HG02642 (cell line): ENCODE data around the gene SHISA9.

Experiments used
- ATAC-seq: cut with Tn5 transposase; IDR thresholded peaks from one replicate; pipeline ENCODE4 v1.9.1; 2021; ENCODE audit warnings: mild to moderate bottlenecking; ENCODE audit not compliant: unreplicated experiment, poor library complexity

Gene SHISA9

GRCh38 chr16:13062219-13062618, 160.8 kb downstream of the SHISA9 start:
- ATAC-seq, result no peak

- no peak for ATAC-seq
These were observed 162.1 kb downstream of the SHISA9 start for GRCh38 chr16:13063457-13063856.

- ATAC-seq, result no peak
These were observed 163.4 kb downstream of the SHISA9 start for GRCh38 chr16:13064821-13065220.

- no peak for ATAC-seq
These were observed 166.2 kb downstream of the SHISA9 start for GRCh38 chr16:13067648-13068047.

- ATAC-seq, result no peak
These were observed 167.7 kb downstream of the SHISA9 start for GRCh38 chr16:13068912-13069583.

- ATAC-seq, result no peak
These were observed 168.9 kb downstream of the SHISA9 start for GRCh38 chr16:13070268-13070667.

- no peak for ATAC-seq
These were observed 175.5 kb downstream of the SHISA9 start for GRCh38 chr16:13076878-13077277.

- no peak for ATAC-seq
These were observed 176.4 kb downstream of the SHISA9 start for GRCh38 chr16:13077816-13078215.

GRCh38 chr16:13080531-13080930, 179.1 kb downstream of the SHISA9 start:
- no peak for ATAC-seq

- no peak for ATAC-seq
These were observed 180.5 kb downstream of the SHISA9 start for GRCh38 chr16:13081825-13082331.

- no peak for ATAC-seq
These were observed 182.3 kb downstream of the SHISA9 start for GRCh38 chr16:13083681-13084080.

- ATAC-seq, result no peak
These were observed 182.9 kb downstream of the SHISA9 start for GRCh38 chr16:13084331-13084730.

- ATAC-seq, result no peak
These were observed 192.3 kb downstream of the SHISA9 start for GRCh38 chr16:13093661-13094060.

- no peak for ATAC-seq
These were observed 193.7 kb downstream of the SHISA9 start for GRCh38 chr16:13095061-13095460.

GRCh38 chr16:13098536-13098935, 197.1 kb downstream of the SHISA9 start:
- ATAC-seq, result no peak

- no peak for ATAC-seq
These were observed 198.4 kb downstream of the SHISA9 start for GRCh38 chr16:13099822-13100221.

- no peak for ATAC-seq
These were observed 199.6 kb downstream of the SHISA9 start for GRCh38 chr16:13100970-13101369.

- ATAC-seq, result no peak
These were observed 200.4 kb downstream of the SHISA9 start for GRCh38 chr16:13101828-13102227.

- ATAC-seq, result no peak
These were observed 201.0 kb downstream of the SHISA9 start for GRCh38 chr16:13102401-13102800.

- no peak for ATAC-seq
These were observed 202.6 kb downstream of the SHISA9 start for GRCh38 chr16:13103831-13104530.

GRCh38 chr16:13104772-13105171, 203.4 kb downstream of the SHISA9 start:
- no peak for ATAC-seq

GRCh38 chr16:13105427-13105826, 204.0 kb downstream of the SHISA9 start:
- ATAC-seq, result no peak
